ENCODE measurements around the gene GPC1. TPM values are rescaled to one million over a fixed set of nuclear protein-coding genes. Genes with fewer than 3 reads are reported as not detected.

Gene GPC1
- total RNA-seq, 4 donors from 2014 or later, result 112 to 188 (median 180) TPM

DNA sequence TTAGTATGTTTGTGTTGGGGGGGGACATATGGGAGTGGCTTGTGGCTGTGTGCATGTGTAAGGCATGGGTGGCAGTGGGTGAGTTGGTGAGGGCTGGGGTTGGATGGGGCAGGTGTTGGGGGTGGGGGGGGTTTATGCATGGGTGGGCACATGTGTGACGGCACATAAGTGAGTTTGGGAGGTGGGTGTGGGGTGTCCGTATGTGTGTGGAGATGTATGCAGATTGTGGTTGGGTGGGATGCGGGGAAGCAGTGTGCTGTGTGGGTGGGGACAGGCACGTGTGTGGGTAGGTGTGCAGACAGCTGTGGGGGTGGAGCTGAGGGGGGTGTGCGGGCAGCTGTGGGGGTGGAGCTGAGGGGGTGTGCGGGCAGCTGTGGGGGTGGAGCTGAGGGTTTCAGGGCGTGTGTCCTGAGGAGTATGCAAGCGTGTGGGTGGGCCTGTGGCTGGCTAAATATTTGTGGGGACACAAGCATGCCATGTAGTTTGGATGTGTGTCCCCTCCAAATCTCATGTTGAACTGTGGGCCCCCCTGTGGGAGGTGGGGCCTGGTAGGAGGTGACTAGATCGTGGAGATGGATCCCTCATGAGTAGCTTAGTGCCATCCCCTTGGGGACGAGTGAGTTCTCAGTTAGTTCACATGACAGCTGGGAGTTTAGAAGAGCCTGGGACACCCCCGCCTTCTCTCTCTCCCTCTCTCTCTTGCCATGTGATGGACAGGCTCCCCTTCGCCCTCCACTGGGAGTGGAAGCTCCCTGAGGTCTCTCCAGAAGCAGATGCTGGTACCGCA lies 62.9 kb downstream of the GPC1 start:
- TF ChIP-seq, protein P1, sequence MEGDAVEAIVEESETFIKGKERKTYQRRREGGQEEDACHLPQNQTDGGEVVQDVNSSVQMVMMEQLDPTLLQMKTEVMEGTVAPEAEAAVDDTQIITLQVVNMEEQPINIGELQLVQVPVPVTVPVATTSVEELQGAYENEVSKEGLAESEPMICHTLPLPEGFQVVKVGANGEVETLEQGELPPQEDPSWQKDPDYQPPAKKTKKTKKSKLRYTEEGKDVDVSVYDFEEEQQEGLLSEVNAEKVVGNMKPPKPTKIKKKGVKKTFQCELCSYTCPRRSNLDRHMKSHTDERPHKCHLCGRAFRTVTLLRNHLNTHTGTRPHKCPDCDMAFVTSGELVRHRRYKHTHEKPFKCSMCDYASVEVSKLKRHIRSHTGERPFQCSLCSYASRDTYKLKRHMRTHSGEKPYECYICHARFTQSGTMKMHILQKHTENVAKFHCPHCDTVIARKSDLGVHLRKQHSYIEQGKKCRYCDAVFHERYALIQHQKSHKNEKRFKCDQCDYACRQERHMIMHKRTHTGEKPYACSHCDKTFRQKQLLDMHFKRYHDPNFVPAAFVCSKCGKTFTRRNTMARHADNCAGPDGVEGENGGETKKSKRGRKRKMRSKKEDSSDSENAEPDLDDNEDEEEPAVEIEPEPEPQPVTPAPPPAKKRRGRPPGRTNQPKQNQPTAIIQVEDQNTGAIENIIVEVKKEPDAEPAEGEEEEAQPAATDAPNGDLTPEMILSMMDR (IDR thresholded peaks at IDR 0.05 in 4 of 5, conservative IDR thresholded peaks at IDR 0.05 in 1 of 5), result no peak
- no peak for TF ChIP-seq POLR2A (IDR thresholded peaks at IDR 0.05)
- H3K36me3 ChIP-seq, result peaks cover 0 to 9% of the 10 kb centered on the region in 2 donors
- intact Hi-C loops (cut with DNase I; ENCODE audit: low total_unique reads), result no loop called here

DNA sequence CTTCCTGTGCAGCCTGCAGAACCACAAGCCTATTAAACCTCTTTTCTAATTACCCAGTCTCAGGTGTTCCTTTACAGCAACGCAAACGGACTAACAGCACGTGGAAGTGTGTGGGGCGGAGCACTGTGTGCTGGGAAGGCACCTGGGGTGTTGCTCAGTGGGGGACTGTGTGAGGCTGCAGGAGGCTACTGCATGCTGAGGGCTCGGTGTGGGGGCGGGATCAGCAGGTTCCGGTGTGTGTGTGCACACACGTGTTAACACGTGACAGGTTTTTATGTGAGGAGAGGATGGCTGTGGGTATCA lies 63.4 kb downstream of the GPC1 start:
- TF ChIP-seq POLR2A (IDR thresholded peaks at IDR 0.05), result no peak
- TF ChIP-seq, protein P1 (IDR thresholded peaks at IDR 0.05 in 4 of 5, conservative IDR thresholded peaks at IDR 0.05 in 1 of 5), result no peak
- Histone ChIP-seq H3K27ac (no peak overlapping the region), H3K27me3 (no peaks in the 10 kb centered on the region), H3K4me1 (no peaks in the 10 kb centered on the region), H3K4me3 (no peak overlapping the region), H3K9me3 (no peaks in the 10 kb centered on the region), H3K36me3 (peaks cover 0 to 9% of the 10 kb centered on the region in 2 donors)
- intact Hi-C loops (cut with DNase I; ENCODE audit: low total_unique reads) (no loop called here), in situ Hi-C loops (cut with MboI; ENCODE audit: low sequenced_read_pairs in 4 of 4) (no loop called here)
- DNase-seq (no peak), ATAC-seq (no peak)

More for the DNA sequence above, 62.9 kb downstream of the GPC1 start:
- no peak overlapping the region for H3K27ac ChIP-seq
- no peak for ATAC-seq
- H3K4me3 ChIP-seq, result no peak overlapping the region
- H3K4me1 ChIP-seq, result no peaks in the 10 kb centered on the region
- H3K27me3 ChIP-seq, result no peaks in the 10 kb centered on the region
- no peaks in the 10 kb centered on the region for H3K9me3 ChIP-seq
- DNase-seq, result no peak
- in situ Hi-C loops (cut with MboI; ENCODE audit: low sequenced_read_pairs in 4 of 4), result no loop called here

DNA sequence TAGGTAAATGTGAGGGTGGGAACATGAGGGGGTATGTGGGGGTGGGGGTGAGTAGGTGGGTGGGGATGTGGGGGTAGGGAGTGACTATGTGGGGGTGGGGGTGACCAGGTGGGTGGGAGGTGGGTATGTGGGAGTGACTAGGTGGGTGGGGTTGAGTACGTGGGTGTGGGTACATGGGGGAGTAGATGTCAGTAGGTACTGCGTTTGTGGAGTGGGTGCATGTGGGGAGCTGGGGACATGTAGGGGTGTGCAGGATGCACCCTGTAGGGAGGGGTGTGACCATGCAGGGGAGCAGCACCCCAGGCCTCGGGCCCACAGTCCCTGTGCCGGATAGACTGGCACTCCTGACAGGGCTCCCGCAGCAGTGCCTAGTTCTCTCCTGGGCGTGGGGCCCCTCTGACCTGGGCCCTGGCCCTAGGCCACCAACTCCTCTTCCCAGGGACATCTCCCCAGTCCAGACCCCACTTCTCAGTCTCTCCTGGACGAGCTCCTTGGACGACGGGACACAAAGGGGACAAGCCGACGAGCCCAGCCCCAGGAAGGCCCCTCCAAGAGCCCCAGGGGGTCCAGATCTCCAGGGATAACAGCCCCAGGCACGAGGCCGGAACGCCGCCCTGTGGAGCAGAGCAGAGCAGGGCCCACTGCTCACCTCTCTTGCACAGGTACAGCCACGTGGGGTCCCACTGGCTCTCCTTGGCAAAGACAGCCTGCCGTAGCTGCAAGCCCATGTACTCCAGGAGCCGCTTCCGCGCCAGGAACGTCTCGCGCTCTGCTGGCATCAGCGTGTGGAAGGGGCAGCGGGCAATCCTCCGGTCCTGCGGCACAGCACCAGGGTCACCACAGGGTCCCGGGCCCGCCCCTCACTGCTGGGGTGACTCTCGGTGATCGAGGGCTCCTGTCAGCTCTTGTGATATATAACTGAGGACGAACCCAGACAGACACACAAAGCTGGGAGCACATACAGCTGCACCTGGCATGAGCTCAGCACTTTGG lies 64.1 kb downstream of the GPC1 start:
- Histone ChIP-seq H3K9me3 (no peaks in the 10 kb centered on the region), H3K27me3 (no peaks in the 10 kb centered on the region), H3K36me3 (peaks cover 0 to 9% of the 10 kb centered on the region in 2 donors), H3K4me3 (no peak overlapping the region), H3K4me1 (no peaks in the 10 kb centered on the region), H3K27ac (no peak overlapping the region)
- DNase-seq (no peak), ATAC-seq (no peak)
- TF ChIP-seq, protein P1 (IDR thresholded peaks at IDR 0.05 in 4 of 5, conservative IDR thresholded peaks at IDR 0.05 in 1 of 5), result no peak
- TF ChIP-seq POLR2A (IDR thresholded peaks at IDR 0.05), result no peak
- intact Hi-C loops (cut with DNase I; ENCODE audit: low total_unique reads), result no loop called here
- in situ Hi-C loops (cut with MboI; ENCODE audit: low sequenced_read_pairs in 4 of 4), result loop anchor here in 3 of 4 donors (25.0 kb wide), 1 partner anchor 213 kb away; no protein-coding TSS in a partner anchor

DNA sequence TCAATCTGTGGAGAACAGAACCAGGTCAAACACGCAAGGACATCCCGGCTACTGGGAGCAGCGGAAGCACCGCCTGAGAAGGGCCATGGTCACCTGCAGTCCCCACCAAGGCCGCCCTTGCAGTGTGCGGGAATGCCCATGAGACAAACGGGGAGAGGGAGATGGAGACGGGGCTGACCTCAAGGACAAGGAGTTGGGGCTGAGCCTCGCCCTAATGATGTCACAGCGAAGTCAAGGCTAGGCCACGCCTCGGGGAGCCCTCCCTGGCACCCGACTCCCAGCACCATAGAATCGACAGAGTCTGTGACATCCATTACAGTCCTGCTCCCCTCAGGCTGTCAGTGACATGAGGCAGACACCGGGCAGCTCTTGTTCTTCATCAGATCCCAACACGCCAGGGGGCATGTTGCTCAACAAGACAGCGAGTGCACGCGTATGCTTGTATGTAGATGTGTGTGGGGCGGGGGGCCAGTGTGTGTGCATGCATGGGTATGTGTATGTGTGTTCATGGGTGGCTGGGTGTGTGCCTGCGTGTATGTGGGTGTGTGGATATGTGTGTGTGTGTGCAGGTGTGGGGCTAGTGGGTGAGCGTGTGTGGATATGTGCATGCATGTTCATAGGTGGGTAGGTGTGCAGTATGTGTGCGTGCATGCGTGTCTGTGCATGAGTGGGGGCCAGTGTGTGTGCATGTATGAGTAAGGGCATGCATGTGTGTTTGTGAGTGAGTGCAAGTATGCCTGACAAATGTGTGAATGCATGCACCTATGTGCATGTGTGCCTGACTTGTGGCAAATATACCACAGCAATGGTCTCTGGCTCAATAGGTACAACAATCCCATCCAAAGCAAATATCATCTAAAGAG lies 65.3 kb downstream of the GPC1 start:
- H3K9me3 ChIP-seq, result no peaks in the 10 kb centered on the region
- H3K27ac ChIP-seq, result no peak overlapping the region
- ATAC-seq (no peak), DNase-seq (no peak)
- TF ChIP-seq POLR2A (IDR thresholded peaks at IDR 0.05), result no peak
- TF ChIP-seq, protein P1 (IDR thresholded peaks at IDR 0.05 in 4 of 5, conservative IDR thresholded peaks at IDR 0.05 in 1 of 5), result no peak
- H3K4me3 ChIP-seq, result no peak overlapping the region
- intact Hi-C loops (cut with DNase I; ENCODE audit: low total_unique reads) (no loop called here), in situ Hi-C loops (cut with MboI; ENCODE audit: low sequenced_read_pairs in 4 of 4) (loop anchor here in 3 of 4 donors (25.0 kb wide), 1 partner anchor 212 kb away; no protein-coding TSS in a partner anchor)
- H3K36me3 ChIP-seq, result peaks cover 0 to 9% of the 10 kb centered on the region in 2 donors
- H3K27me3 ChIP-seq, result no peaks in the 10 kb centered on the region
- no peaks in the 10 kb centered on the region for H3K4me1 ChIP-seq
